ENCODE data around the gene ITGB2.

GRCh38 chr21:44876849-44877575 lies 43.7 kb downstream of the ITGB2 start:
- TF ChIP-seq, protein P1, sequence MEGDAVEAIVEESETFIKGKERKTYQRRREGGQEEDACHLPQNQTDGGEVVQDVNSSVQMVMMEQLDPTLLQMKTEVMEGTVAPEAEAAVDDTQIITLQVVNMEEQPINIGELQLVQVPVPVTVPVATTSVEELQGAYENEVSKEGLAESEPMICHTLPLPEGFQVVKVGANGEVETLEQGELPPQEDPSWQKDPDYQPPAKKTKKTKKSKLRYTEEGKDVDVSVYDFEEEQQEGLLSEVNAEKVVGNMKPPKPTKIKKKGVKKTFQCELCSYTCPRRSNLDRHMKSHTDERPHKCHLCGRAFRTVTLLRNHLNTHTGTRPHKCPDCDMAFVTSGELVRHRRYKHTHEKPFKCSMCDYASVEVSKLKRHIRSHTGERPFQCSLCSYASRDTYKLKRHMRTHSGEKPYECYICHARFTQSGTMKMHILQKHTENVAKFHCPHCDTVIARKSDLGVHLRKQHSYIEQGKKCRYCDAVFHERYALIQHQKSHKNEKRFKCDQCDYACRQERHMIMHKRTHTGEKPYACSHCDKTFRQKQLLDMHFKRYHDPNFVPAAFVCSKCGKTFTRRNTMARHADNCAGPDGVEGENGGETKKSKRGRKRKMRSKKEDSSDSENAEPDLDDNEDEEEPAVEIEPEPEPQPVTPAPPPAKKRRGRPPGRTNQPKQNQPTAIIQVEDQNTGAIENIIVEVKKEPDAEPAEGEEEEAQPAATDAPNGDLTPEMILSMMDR (IDR thresholded peaks at IDR 0.05; ENCODE audit: low read length), result no peak
- no peak for TF ChIP-seq EZH2 (IDR thresholded peaks at IDR 0.05; ENCODE audit: borderline replicate concordance, low read length)

All from OCI-LY1 (cell line).